ENCODE measurements around the gene AASS.
A peak's percentile ranks its signal among the peaks of the same experiment; 100 is the strongest.

Gene AASS

DNA sequence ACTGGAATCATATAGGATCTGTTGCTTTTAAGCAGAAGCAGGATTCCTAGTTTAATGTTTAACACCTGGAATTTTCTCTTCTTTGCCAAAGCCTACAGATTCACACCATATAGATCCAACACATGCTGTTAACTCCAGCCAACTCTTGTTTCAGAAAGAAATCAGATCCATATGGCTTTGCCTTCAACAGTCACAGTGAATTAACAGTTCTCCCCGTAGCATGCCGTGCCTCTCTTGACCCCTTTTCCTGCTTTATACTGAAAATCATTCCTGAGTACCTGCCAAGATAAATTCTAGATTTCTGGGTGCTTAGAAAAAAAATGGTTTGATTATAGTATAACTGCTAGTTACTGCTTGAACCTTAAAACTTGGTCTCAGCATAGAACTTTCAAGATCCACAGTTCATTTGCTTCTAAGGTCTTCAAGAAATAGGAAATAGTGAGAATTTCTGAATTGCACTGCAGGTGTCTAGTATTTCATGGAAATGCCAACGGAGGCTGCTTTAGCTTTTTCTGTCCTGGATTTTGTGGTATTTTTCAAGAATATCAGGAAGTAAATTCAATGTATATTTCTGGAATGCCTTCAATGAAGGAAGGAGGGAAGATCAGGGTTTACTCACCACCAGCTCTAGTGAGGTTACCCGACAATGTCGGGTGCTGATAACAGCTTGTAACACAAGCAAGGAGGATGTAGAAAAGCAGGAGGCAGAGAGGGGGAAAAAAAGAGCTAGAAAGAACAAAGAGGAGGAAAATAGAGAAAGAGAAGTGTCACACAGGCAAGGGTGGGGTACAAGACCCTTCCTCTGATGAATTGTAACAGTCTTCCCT, 6.6 kb downstream of the AASS start (continued):
- TF ChIP-seq ZNF530 (tag by site-specific recombination; IDR thresholded peaks at IDR 0.05; ENCODE audit: low read depth) (no peak), ZNF335 (tag by site-specific recombination; conservative IDR thresholded peaks at IDR 0.05) (peak; percentile 20; the same call in 1 of the 2 replicates), KLF16 (tag by site-specific recombination; IDR thresholded peaks at IDR 0.05) (no peak), ZNF133 (tag by site-specific recombination; IDR thresholded peaks at IDR 0.05) (no peak)
- TF ChIP-seq, protein P1, sequence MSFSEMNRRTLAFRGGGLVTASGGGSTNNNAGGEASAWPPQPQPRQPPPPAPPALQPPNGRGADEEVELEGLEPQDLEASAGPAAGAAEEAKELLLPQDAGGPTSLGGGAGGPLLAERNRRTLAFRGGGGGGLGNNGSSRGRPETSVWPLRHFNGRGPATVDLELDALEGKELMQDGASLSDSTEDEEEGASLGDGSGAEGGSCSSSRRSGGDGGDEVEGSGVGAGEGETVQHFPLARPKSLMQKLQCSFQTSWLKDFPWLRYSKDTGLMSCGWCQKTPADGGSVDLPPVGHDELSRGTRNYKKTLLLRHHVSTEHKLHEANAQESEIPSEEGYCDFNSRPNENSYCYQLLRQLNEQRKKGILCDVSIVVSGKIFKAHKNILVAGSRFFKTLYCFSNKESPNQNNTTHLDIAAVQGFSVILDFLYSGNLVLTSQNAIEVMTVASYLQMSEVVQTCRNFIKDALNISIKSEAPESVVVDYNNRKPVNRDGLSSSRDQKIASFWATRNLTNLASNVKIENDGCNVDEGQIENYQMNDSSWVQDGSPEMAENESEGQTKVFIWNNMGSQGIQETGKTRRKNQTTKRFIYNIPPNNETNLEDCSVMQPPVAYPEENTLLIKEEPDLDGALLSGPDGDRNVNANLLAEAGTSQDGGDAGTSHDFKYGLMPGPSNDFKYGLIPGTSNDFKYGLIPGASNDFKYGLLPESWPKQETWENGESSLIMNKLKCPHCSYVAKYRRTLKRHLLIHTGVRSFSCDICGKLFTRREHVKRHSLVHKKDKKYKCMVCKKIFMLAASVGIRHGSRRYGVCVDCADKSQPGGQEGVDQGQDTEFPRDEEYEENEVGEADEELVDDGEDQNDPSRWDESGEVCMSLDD (tag by site-specific recombination; IDR thresholded peaks at IDR 0.05): no peak

DNA sequence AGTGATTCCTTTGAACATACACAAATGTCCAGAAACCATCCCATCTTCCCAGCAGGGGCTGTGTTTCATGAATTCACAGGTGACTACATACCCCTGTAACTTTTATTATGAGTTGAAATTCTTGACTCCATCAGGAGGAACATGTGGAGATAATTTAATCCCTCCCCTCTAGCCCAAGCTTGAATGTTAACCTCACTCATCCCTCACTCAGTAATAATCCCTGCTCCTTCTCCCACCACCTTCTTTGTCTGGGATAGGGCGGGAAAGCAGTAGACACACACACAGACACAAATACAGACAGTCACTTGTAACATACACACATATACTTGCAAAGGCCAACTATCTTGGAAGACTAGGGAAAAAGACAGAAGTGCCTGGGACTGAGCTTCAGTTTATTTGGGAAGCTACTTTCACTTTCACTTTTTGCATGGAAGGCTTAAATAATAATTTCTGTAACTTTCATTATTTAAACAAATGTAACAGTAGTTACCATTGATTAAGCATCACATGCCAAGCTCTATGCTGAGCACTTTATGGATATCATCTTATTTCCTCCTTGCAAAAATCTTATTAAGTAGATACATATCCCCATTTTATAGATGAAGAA, 7.3 kb downstream of the AASS start:
- H3K9me3 ChIP-seq (ENCODE audit: control insufficient read depth, insufficient read depth, low read depth, low read length): no peaks in the 10 kb centered on the region
- ChIA-PET CTCF (interaction anchor here (0.6 to 1.3 kb wide), 2 partner anchors 44 to 825 kb away, joined by 3 to 4 read pairs; no protein-coding TSS in a partner anchor), POLR2A (no interaction called here)
- TF ChIP-seq ZBTB20 (tag by site-specific recombination; IDR thresholded peaks at IDR 0.05) (peak; percentile 44; the same call in 1 of the 2 replicates), ZBTB6 (tag by site-specific recombination; IDR thresholded peaks at IDR 0.05) (no peak), ZNF280C (tag by site-specific recombination; IDR thresholded peaks at IDR 0.05) (no peak), IKZF3 (tag by site-specific recombination; IDR thresholded peaks at IDR 0.05) (peak; percentile 57; the same call in 1 of the 2 replicates), ZNF174 (tag by site-specific recombination; IDR thresholded peaks at IDR 0.05) (no peak), PRDM1 (tag by site-specific recombination; IDR thresholded peaks at IDR 0.05) (peak; percentile 45; the same call in 1 of the 2 replicates), ZNF16 (tag by site-specific recombination; IDR thresholded peaks at IDR 0.05; ENCODE audit: low read depth) (no peak), TRIM28 (IDR thresholded peaks at IDR 0.05; ENCODE audit: borderline replicate concordance, low read length) (no peak), ZNF366 (tag by site-specific recombination; conservative IDR thresholded peaks at IDR 0.05) (peak; percentile 58), ZNF274 (IDR thresholded peaks at IDR 0.05; ENCODE audit: low read length) (no peak), ZNF274 (tag by site-specific recombination; IDR thresholded peaks at IDR 0.05; ENCODE audit: borderline replicate concordance) (no peak)
- TF ChIP-seq, protein P2, sequence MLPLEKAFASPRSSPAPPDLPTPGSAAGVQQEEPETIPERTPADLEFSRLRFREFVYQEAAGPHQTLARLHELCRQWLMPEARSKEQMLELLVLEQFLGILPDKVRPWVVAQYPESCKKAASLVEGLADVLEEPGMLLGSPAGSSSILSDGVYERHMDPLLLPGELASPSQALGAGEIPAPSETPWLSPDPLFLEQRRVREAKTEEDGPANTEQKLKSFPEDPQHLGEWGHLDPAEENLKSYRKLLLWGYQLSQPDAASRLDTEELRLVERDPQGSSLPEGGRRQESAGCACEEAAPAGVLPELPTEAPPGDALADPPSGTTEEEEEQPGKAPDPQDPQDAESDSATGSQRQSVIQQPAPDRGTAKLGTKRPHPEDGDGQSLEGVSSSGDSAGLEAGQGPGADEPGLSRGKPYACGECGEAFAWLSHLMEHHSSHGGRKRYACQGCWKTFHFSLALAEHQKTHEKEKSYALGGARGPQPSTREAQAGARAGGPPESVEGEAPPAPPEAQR (tag by site-specific recombination; IDR thresholded peaks at IDR 0.05): no peak
- TF ChIP-seq, protein P3, sequence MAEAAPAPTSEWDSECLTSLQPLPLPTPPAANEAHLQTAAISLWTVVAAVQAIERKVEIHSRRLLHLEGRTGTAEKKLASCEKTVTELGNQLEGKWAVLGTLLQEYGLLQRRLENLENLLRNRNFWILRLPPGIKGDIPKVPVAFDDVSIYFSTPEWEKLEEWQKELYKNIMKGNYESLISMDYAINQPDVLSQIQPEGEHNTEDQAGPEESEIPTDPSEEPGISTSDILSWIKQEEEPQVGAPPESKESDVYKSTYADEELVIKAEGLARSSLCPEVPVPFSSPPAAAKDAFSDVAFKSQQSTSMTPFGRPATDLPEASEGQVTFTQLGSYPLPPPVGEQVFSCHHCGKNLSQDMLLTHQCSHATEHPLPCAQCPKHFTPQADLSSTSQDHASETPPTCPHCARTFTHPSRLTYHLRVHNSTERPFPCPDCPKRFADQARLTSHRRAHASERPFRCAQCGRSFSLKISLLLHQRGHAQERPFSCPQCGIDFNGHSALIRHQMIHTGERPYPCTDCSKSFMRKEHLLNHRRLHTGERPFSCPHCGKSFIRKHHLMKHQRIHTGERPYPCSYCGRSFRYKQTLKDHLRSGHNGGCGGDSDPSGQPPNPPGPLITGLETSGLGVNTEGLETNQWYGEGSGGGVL (tag by site-specific recombination; IDR thresholded peaks at IDR 0.05): peak; percentile 58; the same call in 1 of the 2 replicates
- peaks cover 13% of the 10 kb centered on the region for H3K4me1 ChIP-seq (ENCODE audit: control insufficient read depth, insufficient read depth, low read length)
- peaks cover 0 to 6% of the 10 kb centered on the region in 2 experiments; a peak in 1 of 3 replicates for H3K36me3 ChIP-seq (ENCODE audit: control insufficient read depth in 2 of 2, insufficient read depth in 1 of 2, low read length in 2 of 2)
- H3K4me3 ChIP-seq (ENCODE audit: low read depth, low read length): peak overlapping the region; percentile 11; the same call in 1 of the 2 replicates
- no peak overlapping the region for H3K27ac ChIP-seq (ENCODE audit: extremely low read depth, low read depth, low read length)
